HG03103 (cell line): ENCODE measurements around the gene MRPL27.

Experiments used
- ATAC-seq: cut with Tn5 transposase; IDR thresholded peaks from one replicate; pipeline ENCODE4 v1.9.1; 2021; ENCODE audit warnings: low read depth; ENCODE audit not compliant: unreplicated experiment

The MRPL27 gene

DNA sequence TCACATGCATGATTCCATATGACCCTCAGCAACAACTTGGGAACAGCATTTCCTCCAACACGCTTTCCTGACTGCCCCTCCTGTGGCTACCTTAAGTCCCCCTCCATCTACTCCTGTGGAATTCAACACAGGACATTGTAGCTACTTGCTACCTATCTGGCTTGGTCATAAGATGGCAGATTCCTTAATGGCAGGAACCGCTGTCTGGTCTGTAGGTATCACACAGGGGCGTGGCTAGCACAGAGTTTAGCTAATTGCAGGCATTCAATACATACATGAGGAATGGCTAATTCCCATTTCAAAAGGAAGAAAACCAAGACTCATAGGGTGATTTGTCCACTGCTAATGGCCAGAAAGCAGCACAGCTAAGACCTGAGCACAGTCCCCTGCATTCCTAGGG, 15.7 kb upstream of the MRPL27 start:
- no peak for ATAC-seq

GRCh38 chr17:50386510-50386909, 13.5 kb upstream of the MRPL27 start:
- ATAC-seq: no peak

- no peak for ATAC-seq
These were observed 9.9 kb upstream of the MRPL27 start for GRCh38 chr17:50382931-50383330.

DNA sequence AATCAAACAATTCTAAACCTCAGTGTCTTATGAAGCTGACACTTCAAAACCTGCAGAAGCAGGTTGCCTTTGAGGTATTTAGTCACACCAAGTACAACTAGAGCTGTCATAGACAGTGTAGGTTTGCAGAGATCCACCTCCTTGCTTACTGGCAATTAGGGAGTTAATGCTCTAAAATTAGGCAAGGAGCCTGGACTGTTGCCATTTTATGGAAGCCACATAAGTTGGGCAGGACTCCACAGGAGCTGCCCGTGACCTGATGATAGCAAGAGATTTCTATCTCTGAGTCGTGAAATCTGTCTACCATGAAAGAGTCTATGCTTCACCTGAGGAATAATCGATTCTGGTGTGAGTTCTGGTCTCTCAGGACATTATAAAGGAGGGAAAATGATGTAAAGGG, 8.9 kb upstream of the MRPL27 start:
- ATAC-seq: no peak

DNA sequence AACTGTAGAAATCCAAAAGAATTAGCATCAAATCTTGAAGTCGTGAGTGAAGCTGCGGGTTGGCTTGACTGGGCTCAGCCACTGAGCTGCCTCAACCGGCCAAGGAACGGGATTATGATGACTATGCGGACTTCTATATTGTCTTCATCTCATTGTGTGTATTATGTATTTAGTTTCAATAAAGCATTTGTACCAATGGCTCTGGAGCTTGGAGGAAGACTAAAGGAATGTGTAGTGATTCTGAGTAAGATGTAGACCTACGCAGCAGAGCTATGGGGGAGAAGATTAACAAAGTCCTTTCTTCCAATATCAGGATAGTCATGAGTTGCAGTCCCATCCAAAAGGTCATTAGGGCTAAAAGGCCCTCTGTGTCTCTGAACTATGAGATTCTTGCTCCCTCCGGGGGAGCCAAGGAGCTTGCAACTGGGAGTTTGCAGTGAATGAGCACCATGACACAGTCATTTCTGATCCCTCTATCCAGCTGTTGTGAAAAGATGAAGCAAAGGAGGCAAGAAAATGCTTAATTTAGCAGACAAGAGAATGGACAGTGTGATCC, 8.4 kb upstream of the MRPL27 start:
- no peak for ATAC-seq

DNA sequence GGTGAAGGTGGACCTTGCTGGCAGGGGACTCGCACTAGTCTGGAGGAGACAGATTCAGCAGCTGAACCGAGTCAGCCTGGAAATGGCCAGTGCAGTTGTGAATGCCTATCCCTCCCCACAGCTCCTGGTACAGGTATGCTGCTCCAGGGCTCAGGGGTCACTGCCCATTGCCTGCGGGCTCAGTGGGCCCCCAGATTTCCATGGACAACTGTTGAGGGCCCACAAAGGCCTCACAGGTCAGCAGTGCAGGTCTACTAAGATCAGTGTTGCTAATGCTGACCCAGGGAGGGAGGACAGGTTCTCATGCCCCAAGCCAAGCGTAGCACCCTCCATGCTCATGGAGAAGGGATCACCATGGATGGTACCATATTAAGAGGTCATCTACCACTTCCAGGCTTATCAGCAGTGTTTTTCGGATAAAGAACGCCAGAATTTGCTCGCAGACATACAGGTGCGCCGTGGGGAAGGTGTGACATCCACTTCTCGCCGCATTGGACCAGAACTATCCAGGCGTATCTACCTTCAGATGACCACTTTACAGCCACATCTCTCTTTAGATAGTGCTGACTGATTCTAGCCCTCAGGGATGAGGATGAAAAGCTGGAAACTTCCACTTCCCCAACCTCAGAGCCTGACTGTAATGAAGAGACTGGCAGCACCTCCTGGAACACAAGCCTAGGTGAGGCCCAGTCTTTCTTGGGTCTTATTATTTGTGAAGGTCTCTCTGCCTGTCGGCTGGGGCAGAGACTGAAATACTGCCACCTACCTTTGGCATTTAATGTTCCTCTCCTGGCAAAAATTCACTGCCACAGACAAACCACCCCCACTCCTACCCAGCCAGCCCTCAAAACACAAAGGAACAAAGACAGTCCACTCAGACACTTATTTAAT, 7.6 kb upstream of the MRPL27 start:
- ATAC-seq: no peak

DNA sequence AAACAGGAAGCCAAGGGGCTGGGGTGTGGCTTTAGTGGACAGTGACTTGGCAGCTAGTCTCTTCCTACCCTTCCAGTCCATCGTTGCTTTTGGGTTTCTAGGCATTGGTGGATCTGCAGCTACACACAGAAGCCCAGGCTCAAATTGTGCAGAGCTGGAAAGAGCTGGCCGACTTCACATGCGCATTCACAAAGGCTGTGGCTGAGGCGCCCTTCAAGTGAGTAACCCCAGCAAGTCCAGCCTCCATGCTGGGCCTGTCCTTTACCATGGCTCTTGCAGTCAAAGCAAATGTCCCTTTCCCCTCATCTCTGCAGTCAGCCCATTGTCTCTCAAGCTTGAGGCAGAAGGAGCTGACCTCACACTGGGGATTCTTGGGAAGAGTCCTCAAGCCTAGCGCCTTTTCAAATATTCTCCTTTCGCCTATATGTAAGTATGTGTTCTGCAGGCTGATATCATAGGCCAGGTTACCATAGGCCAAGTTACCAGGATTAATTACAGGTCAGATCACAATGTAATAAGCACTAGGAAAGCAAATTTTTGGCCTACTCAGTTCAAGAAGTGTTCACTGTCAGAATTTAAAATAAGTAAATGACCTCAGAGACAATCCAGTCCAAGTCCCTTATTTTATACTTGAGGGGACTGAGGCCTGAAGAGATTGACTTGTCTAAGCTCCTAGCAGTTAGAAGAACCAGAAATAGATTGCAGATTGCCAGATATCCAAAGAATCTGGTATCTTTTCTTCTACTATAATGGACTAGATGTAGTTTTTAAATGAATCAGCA, 6.6 kb upstream of the MRPL27 start:
- no peak for ATAC-seq

DNA sequence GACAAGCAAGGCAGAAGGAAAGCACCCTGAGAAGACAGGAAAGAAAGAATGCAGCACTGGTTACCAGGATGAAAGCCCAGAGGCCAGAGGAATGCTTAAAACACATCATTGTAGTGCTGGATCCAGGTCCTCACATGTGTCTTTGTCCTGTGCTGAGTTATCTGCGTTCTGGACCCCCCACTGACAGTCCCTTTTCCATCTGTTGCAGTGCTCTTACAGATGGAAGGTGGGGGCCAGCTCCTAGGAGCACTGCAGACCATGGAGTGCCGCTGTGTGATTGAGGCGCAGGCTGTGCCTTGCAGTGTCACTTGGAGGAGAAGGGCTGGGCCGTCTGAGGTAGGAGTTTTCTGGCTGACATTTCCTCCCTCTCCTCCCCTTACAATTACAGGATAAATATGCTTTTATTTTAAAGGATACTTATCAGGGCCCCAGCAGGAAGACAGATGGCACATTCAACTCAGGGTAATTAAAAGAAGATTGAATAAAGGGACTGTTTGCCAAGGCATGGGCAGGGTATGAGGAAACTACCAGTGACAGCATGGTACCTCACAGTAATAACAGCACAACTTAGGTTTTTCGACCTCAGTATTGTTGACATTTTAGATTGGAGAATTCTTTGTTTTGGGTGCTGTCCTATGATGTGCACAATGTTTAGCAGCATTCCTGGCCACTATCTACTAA, 3.0 kb upstream of the MRPL27 start:
- ATAC-seq: no peak

- no peak for ATAC-seq
These were observed 721 bp upstream of the MRPL27 start for GRCh38 chr17:50373705-50374104.

- no peak for ATAC-seq
These were observed 694 bp downstream of the MRPL27 start for GRCh38 chr17:50372222-50372757.

DNA sequence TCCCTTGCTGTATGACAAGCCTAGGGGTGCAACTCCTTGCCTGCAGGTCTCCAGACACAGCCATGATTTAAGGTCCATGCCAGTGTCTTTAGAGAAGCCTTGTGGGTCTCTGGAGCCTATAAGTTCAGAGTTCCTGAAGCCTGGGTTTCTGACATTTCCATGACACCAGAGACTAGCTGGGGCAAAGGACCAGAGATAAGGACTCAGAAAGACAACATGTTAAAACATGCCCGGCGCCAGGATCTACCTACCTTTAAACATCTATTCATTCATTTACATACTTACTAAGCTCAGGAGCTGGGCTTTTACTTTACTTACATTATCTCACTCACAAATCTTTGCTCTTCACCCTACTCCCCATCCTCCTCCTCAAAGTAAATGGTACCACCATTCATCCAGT, 1.5 kb downstream of the MRPL27 start:
- ATAC-seq: no peak

GRCh38 chr17:50370052-50370451, 2.9 kb downstream of the MRPL27 start:
- no peak for ATAC-seq

DNA sequence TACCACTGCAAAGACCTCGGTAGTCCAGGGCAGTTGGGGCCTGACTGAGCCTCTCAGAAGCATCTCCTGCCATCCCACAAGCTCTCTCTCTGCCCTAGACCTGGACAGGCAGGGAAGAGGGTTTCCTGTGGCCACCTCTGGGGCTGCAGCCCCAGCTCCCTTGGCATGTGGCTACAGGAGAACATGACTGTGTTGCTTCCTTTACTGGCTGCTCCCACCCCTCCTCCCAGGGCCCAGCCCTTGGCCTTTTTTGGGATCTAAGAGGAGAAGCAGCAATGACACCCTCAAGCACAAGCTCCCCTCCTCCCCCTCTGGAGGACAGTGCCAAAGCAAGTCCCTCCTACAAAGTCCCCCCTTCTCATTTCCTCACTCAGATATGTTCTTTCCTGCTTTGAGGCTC, 5.6 kb downstream of the MRPL27 start:
- no peak for ATAC-seq

DNA sequence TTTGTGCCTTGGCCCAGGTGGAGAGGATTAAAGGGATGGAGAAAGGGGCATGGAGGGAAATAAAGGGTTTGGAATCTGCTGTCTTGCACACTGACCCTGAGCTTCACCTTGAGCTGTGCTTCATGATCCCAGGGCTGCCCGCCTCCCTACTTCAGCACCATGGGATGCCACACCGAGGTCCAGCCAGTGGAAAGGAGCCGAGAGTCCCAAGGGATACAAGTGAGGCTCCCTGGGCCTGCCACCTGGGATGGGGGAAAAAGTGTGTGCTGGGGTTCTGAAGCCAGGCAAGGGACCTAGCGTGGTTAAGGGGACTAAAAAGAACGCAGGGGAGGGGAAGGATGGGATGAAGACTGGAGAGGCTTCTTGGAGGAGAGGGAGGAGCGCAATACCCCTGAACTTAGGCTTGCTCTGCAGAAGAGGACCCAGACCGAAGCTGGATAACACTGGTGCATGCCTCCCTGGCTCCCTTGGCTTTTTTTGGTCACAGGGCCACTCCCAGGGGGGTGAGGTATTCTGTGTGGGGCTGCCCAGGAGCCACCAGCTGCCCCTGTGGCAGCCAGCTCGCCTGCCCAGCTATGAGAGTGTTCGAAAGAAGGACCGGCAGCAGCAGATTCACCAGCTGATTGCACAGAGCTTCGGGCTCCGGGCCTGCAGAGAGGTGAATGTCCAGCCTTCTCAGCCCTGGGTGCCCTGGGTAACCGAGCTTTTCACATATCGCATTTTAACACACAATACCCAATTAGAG, 7.2 kb downstream of the MRPL27 start:
- no peak for ATAC-seq

DNA sequence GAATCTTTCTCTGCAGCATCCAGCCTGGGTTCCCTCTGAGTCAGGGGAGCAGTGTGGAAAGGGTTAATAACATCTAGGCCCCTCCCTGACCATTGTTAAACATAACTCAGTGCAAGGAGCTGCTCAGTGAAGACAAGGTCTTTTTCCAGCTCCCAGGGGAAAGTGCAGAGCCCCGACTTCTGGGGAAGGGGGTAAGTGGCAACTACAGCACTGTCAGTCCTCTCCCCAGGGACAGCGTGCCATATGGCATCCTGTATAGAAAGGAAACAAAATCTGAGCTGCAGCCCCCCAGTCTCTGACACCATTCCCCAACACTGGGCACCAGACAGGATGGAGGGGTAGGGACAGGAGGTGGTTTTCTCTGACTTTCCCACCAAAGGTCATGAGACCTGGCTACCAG, 7.8 kb downstream of the MRPL27 start:
- no peak for ATAC-seq

DNA sequence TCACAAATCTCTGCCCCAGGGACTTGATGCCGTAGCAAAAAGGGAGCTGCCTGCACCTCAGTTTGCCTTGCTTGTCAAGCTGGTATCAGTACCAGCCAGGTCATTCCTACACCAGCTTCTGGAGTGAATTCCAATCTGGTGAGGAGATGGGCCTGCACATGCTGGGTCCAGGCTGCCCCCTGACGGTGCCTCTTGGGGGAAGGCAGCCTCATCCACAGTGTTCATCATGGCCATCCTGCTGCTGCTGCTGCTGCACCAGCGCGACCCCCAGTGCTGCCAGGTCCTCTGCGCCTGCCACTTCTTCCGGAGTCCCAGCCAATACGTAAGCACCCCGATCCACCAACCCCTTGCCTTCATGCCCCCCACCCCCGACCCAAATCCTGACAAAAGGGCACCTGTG, 8.3 kb downstream of the MRPL27 start:
- no peak for ATAC-seq

DNA sequence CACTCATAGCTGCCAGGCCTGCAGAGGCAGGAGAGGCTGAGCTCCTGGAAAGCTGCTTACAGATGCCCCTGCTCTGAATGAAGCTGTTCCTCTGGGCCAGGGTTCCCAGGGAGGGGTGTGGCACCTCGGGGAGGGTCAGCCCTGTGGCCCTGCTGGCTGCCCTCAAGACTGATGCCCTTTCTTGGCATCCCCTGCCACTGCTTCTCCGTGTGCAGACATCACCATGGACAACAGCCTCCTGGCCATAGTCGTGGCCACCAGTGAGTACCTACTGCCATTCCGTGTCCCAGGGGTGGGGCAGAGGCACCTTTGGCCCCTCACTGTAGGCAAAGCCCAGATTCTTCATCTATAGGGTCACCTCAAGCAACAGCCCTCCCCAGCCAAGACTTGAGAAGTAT, 8.9 kb downstream of the MRPL27 start:
- no peak for ATAC-seq

DNA sequence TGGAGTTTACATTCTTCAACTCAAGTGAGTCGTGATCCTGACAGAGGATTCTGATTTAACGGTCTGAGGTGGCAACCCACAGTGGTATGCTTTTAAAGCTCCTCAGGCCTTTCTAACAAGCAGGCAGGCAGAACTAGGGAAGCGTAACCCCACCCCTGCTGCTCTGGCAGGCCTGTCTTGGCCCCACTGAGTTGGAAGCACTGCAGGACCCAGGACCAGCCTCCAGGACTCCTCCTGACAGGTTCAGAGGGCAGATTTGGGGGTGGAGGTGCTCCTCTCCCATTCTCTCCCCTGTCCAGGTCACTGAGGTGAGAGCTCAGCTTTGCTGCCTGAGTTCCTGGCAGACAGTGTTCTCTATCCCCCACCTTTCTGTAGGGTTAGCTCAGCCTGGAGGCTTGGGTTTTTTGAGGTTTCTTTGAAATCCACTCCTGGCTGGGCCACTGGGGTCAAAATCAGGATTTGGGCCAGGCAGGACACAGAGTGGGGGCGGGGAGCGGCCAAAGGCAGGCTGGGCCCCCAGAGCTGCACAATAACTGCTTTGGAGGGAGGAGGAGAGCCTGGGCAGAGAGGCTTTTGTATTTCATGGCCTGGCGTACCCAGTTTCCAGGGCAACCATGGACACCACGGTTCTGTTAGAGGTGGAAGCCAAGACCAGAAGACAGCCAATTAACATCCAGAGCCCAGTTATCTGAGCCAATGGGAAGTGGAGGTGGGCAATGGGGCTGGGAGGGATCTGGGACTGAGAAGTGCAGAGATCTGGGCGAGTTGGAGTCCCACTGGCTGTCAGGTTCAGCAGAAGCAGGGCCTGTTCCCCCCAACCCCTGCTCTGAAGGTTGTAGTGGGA, 9.5 kb downstream of the MRPL27 start:
- ATAC-seq: no peak

DNA sequence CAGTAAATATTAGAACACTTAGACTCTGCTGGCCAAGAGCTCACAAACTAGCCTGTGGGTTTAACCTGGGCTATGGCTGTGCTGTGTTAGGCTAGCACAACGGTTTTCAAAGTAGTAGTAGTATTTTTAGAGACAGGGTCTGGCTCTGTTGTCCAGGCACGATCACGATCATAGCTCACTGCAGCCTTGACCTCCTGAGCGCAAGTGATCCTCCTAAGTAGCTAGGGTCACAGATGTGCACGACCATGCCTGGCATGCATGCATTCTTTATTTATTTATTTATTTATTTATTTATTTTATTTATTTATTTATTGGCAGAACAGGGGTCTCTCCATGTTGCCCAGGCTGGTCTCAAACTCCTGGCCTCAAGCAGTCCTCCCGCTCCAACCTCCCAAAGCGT, 10.3 kb downstream of the MRPL27 start:
- ATAC-seq: no peak
